HEK293 (cell line): ENCODE results near the gene AFDN.

Source experiments
- CTCF ChIA-PET: fragments of 350-600 bp; formaldehyde crosslinking; extraction: SDS; loops from one replicate; lab custom pipeline; 2021; ENCODE audit warnings: antibody characterized with exemption; lab: Yijun Ruan, JAX
- POLR2A ChIA-PET: fragments of 300-600 bp; formaldehyde crosslinking; extraction: SDS; loops from one replicate; lab custom pipeline; 2020; ENCODE audit warnings: antibody characterized with exemption, inconsistent platforms; lab: Yijun Ruan, JAX
- H3K27ac ChIP-seq: fragments of 200-500 bp; sonication (Bioruptor generic); 2 replicates; pipeline ENCODE4 v1.5.1; 2014; ENCODE audit warnings: low read depth, low read length, control low read depth, inconsistent platforms; ENCODE audit errors: extremely low read depth
- H3K36me3 ChIP-seq, 2 experiments: fragments of 200-500 bp in 1 of 2; sonication (Bioruptor generic) in 1 of 2; 1 replicate in 1 of 2; 2 replicates in 1 of 2; pipeline ENCODE4 v1.5.1; 2014 to 2017; ENCODE audit warnings: inconsistent platforms in 2 of 2, low read length in 2 of 2; ENCODE audit not compliant: control insufficient read depth in 2 of 2, insufficient read depth in 1 of 2
- H3K4me1 ChIP-seq: fragments of 200-500 bp; sonication (Bioruptor generic); 2 replicates; pipeline ENCODE4 v1.5.1; 2014; ENCODE audit warnings: mild to moderate bottlenecking, low read length, inconsistent platforms; ENCODE audit not compliant: control insufficient read depth, insufficient read depth
- H3K4me3 ChIP-seq: 2 replicates; pipeline ENCODE4 v1.5.1; 2011; ENCODE audit warnings: low read depth, mild to moderate bottlenecking, control low read depth, low read length, moderate library complexity
- H3K9me3 ChIP-seq: fragments of 200-500 bp; sonication (Bioruptor generic); 2 replicates; pipeline ENCODE4 v1.5.1; 2014; ENCODE audit warnings: low read depth, low read length, inconsistent platforms; ENCODE audit not compliant: control insufficient read depth, insufficient read depth
- KLF7 ChIP-seq: fragments of 450-650 bp; formaldehyde crosslinking; IDR thresholded peaks from 2 replicates; pipeline ENCODE4 v1.5.1; 2016; ENCODE audit warnings: missing biosample characterization, missing genetic modification characterization, borderline replicate concordance
- REPIN1 ChIP-seq: fragments of 450-650 bp; formaldehyde crosslinking; IDR thresholded peaks from 2 replicates; pipeline ENCODE4 v1.5.1; 2017; ENCODE audit warnings: missing biosample characterization, missing genetic modification characterization, low read depth
- ZBTB48 ChIP-seq: fragments of 450-650 bp; formaldehyde crosslinking; IDR thresholded peaks from 2 replicates; pipeline ENCODE4 v1.5.1; 2016; ENCODE audit warnings: missing biosample characterization, missing genetic modification characterization
- ZEB2 ChIP-seq: fragments of 450-650 bp; formaldehyde crosslinking; IDR thresholded peaks from 2 replicates; pipeline ENCODE4 v1.5.1; 2016; ENCODE audit warnings: missing biosample characterization, missing genetic modification characterization
- ZNF266 ChIP-seq: fragments of 450-650 bp; formaldehyde crosslinking; IDR thresholded peaks from 2 replicates; pipeline ENCODE4 v1.5.1; 2016; ENCODE audit warnings: missing biosample characterization, missing genetic modification characterization, low read depth
- ZNF354C ChIP-seq: fragments of 450-650 bp; formaldehyde crosslinking; IDR thresholded peaks from 2 replicates; pipeline ENCODE4 v1.5.1; 2016; ENCODE audit warnings: missing biosample characterization, missing genetic modification characterization, low read depth, borderline replicate concordance
- ZNF544 ChIP-seq: fragments of 450-650 bp; formaldehyde crosslinking; IDR thresholded peaks from 2 replicates; pipeline ENCODE4 v1.5.0; 2017; ENCODE audit warnings: missing biosample characterization, missing genetic modification characterization
- ZNF561 ChIP-seq: fragments of 450-650 bp; IDR thresholded peaks from 2 replicates; pipeline ENCODE4 v1.5.1; 2018; ENCODE audit warnings: missing biosample characterization, missing genetic modification characterization, borderline replicate concordance
- ZNF571 ChIP-seq: fragments of 450-650 bp; formaldehyde crosslinking; IDR thresholded peaks from 2 replicates; pipeline ENCODE4 v1.5.0; 2017; ENCODE audit warnings: missing biosample characterization, missing genetic modification characterization
- ZNF596 ChIP-seq: fragments of 450-650 bp; IDR thresholded peaks from 2 replicates; pipeline ENCODE4 v1.5.0; 2018; ENCODE audit warnings: missing biosample characterization, mild to moderate bottlenecking, missing genetic modification characterization, moderate library complexity
- ZNF654 ChIP-seq: fragments of 450-650 bp; formaldehyde crosslinking; IDR thresholded peaks from 2 replicates; pipeline ENCODE4 v1.5.1; 2016; ENCODE audit warnings: low read depth, missing biosample characterization, missing genetic modification characterization
- ZNF791 ChIP-seq: fragments of 450-650 bp; formaldehyde crosslinking; IDR thresholded peaks from 2 replicates; pipeline ENCODE4 v1.5.1; 2016; ENCODE audit warnings: missing biosample characterization, missing genetic modification characterization
- ZSCAN16 ChIP-seq: fragments of 450-650 bp; formaldehyde crosslinking; IDR thresholded peaks from 2 replicates; pipeline ENCODE4 v1.5.1; 2016; ENCODE audit warnings: missing biosample characterization, missing genetic modification characterization
- TF ChIP-seq, protein P1 (sequence below): fragments of 450-650 bp; formaldehyde crosslinking; IDR thresholded peaks from 2 replicates; pipeline ENCODE4 v1.5.1; 2016; ENCODE audit warnings: missing biosample characterization, missing genetic modification characterization
- TF ChIP-seq, protein P2 (sequence below): fragments of 450-650 bp; formaldehyde crosslinking; IDR thresholded peaks from 2 replicates; pipeline ENCODE4 v1.5.1; 2016; ENCODE audit warnings: missing biosample characterization, missing genetic modification characterization
- TF ChIP-seq, protein P3 (sequence below): fragments of 450-650 bp; formaldehyde crosslinking; IDR thresholded peaks from 2 replicates; pipeline ENCODE4 v1.5.1; 2017; ENCODE audit warnings: missing biosample characterization, missing genetic modification characterization
- TF ChIP-seq, protein P4 (sequence below): fragments of 450-650 bp; formaldehyde crosslinking; IDR thresholded peaks from 2 replicates; pipeline ENCODE4 v1.5.1; 2017; ENCODE audit warnings: missing biosample characterization, mild to moderate bottlenecking, missing genetic modification characterization, moderate library complexity
- TF ChIP-seq, protein P5 (sequence below): fragments of 450-650 bp; formaldehyde crosslinking; IDR thresholded peaks from 2 replicates; pipeline ENCODE4 v1.5.1; 2016; ENCODE audit warnings: missing biosample characterization, missing genetic modification characterization
- TF ChIP-seq, protein P6 (sequence below): IDR thresholded peaks from 2 replicates; pipeline ENCODE4 v1.6.1; 2011; ENCODE audit warnings: mild to moderate bottlenecking, low read depth, low read length, borderline replicate concordance

The AFDN gene

DNA sequence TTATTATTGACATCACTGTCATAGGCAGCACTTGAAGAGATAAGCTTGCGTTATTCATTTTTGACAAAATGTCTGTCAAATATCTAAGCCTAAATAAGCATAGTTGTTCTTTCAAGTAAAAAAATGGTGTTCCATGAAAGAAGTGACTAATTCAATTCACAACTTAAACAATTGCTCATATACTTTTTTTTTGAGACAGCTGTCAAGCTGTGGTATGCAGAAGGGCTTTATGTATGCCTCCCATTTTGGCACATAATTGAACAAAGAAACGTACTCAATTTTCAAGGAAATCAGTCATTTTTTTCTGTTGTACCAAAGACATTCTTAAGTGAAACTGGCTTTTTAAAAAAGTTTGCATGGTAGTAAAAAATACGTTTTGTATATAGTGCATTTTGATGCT, 8.5 kb downstream of the AFDN start:
- CTCF ChIA-PET = no interaction called here
- POLR2A ChIA-PET = no interaction called here

DNA sequence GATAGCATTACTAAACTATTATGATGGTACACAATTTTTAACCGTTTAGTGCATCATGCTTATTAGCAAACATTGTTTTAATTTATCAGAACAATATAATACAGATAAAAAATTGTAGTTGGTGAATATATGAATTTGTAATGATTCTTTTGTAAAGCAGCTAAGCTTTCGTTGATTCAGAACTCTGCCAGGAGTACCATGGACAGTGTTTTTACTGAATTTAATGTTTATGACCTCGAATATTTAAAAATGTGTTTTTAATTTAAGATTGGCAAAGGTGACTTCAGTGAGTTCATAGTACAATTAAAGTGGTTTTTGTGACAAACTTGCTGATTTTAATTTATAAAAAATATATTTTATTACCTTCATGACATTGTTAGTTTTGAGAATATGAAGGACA, 10.0 kb downstream of the AFDN start:
- H3K27ac ChIP-seq = no peak overlapping the region
- peaks cover 46% of the 10 kb centered on the region for H3K4me1 ChIP-seq
- H3K9me3 ChIP-seq = no peaks in the 10 kb centered on the region
- ChIA-PET POLR2A (no interaction called here), CTCF (no interaction called here)
- TF ChIP-seq ZSCAN16 (tag by site-specific recombination) (no peak), ZNF571 (tag by site-specific recombination) (no peak), ZNF266 (tag by site-specific recombination) (no peak), ZEB2 (no peak), ZNF596 (tag by site-specific recombination) (no peak), ZBTB48 (tag by site-specific recombination) (no peak), ZNF791 (tag by site-specific recombination) (no peak), KLF7 (no peak)
- TF ChIP-seq, protein P1, sequence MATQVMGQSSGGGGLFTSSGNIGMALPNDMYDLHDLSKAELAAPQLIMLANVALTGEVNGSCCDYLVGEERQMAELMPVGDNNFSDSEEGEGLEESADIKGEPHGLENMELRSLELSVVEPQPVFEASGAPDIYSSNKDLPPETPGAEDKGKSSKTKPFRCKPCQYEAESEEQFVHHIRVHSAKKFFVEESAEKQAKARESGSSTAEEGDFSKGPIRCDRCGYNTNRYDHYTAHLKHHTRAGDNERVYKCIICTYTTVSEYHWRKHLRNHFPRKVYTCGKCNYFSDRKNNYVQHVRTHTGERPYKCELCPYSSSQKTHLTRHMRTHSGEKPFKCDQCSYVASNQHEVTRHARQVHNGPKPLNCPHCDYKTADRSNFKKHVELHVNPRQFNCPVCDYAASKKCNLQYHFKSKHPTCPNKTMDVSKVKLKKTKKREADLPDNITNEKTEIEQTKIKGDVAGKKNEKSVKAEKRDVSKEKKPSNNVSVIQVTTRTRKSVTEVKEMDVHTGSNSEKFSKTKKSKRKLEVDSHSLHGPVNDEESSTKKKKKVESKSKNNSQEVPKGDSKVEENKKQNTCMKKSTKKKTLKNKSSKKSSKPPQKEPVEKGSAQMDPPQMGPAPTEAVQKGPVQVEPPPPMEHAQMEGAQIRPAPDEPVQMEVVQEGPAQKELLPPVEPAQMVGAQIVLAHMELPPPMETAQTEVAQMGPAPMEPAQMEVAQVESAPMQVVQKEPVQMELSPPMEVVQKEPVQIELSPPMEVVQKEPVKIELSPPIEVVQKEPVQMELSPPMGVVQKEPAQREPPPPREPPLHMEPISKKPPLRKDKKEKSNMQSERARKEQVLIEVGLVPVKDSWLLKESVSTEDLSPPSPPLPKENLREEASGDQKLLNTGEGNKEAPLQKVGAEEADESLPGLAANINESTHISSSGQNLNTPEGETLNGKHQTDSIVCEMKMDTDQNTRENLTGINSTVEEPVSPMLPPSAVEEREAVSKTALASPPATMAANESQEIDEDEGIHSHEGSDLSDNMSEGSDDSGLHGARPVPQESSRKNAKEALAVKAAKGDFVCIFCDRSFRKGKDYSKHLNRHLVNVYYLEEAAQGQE (tag by site-specific recombination) = peak; percentile 93
- TF ChIP-seq, protein P2, sequence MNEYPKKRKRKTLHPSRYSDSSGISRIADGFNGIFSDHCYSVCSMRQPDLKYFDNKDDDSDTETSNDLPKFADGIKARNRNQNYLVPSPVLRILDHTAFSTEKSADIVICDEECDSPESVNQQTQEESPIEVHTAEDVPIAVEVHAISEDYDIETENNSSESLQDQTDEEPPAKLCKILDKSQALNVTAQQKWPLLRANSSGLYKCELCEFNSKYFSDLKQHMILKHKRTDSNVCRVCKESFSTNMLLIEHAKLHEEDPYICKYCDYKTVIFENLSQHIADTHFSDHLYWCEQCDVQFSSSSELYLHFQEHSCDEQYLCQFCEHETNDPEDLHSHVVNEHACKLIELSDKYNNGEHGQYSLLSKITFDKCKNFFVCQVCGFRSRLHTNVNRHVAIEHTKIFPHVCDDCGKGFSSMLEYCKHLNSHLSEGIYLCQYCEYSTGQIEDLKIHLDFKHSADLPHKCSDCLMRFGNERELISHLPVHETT (tag by site-specific recombination) = no peak
- TF ChIP-seq, protein P3, sequence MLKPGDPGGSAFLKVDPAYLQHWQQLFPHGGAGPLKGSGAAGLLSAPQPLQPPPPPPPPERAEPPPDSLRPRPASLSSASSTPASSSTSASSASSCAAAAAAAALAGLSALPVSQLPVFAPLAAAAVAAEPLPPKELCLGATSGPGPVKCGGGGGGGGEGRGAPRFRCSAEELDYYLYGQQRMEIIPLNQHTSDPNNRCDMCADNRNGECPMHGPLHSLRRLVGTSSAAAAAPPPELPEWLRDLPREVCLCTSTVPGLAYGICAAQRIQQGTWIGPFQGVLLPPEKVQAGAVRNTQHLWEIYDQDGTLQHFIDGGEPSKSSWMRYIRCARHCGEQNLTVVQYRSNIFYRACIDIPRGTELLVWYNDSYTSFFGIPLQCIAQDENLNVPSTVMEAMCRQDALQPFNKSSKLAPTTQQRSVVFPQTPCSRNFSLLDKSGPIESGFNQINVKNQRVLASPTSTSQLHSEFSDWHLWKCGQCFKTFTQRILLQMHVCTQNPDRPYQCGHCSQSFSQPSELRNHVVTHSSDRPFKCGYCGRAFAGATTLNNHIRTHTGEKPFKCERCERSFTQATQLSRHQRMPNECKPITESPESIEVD (tag by site-specific recombination) = 0 out of 2 replicates have a peak, but pooled peaks have one; percentile 34
- TF ChIP-seq, protein P4, sequence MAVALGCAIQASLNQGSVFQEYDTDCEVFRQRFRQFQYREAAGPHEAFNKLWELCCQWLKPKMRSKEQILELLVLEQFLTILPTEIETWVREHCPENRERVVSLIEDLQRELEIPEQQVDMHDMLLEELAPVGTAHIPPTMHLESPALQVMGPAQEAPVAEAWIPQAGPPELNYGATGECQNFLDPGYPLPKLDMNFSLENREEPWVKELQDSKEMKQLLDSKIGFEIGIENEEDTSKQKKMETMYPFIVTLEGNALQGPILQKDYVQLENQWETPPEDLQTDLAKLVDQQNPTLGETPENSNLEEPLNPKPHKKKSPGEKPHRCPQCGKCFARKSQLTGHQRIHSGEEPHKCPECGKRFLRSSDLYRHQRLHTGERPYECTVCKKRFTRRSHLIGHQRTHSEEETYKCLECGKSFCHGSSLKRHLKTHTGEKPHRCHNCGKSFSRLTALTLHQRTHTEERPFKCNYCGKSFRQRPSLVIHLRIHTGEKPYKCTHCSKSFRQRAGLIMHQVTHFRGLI (tag by site-specific recombination) = no peak
- TF ChIP-seq, protein P5, sequence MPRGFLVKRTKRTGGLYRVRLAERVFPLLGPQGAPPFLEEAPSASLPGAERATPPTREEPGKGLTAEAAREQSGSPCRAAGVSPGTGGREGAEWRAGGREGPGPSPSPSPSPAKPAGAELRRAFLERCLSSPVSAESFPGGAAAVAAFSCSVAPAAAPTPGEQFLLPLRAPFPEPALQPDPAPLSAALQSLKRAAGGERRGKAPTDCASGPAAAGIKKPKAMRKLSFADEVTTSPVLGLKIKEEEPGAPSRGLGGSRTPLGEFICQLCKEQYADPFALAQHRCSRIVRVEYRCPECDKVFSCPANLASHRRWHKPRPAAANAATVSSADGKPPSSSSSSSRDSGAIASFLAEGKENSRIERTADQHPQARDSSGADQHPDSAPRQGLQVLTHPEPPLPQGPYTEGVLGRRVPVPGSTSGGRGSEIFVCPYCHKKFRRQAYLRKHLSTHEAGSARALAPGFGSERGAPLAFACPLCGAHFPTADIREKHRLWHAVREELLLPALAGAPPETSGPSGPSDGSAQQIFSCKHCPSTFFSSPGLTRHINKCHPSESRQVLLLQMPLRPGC (tag by site-specific recombination) = no peak
- H3K36me3 ChIP-seq = no peaks in the 10 kb centered on the region
- H3K4me3 ChIP-seq = no peak overlapping the region

More for the DNA sequence above, 8.5 kb downstream of the AFDN start:
- Histone ChIP-seq H3K27ac (no peak overlapping the region), H3K4me1 (peaks cover 49% of the 10 kb centered on the region), H3K9me3 (no peaks in the 10 kb centered on the region), H3K4me3 (no peak overlapping the region), H3K36me3 (no peaks in the 10 kb centered on the region)
- no peak for TF ChIP-seq ZNF544 (tag by site-specific recombination)
- TF ChIP-seq, protein P3 (tag by site-specific recombination) = peak; percentile 42
- no peak for TF ChIP-seq REPIN1 (tag by site-specific recombination)
- no peak for TF ChIP-seq ZNF561 (tag by site-specific recombination)
- no peak for TF ChIP-seq ZNF654 (tag by site-specific recombination)
- TF ChIP-seq ZNF354C (tag by site-specific recombination) = no peak
- TF ChIP-seq, protein P6, sequence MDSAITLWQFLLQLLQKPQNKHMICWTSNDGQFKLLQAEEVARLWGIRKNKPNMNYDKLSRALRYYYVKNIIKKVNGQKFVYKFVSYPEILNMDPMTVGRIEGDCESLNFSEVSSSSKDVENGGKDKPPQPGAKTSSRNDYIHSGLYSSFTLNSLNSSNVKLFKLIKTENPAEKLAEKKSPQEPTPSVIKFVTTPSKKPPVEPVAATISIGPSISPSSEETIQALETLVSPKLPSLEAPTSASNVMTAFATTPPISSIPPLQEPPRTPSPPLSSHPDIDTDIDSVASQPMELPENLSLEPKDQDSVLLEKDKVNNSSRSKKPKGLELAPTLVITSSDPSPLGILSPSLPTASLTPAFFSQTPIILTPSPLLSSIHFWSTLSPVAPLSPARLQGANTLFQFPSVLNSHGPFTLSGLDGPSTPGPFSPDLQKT = no peak
